GM23338 (cell line): ENCODE data around the gene NLGN4X. TPM values are rescaled to one million over a fixed set of nuclear protein-coding genes. Genes with fewer than 3 reads are reported as not detected.

Experiments used
- ATAC-seq: fragments of 200-7000 bp; cut with Tn5 transposase; 3 replicates; pipeline ENCODE4 v1.9.1; 2020
- DNase-seq: peaks from one replicate; pipeline ENCODE4 v3.0.0-alpha.2; 2015; ENCODE audit warnings: low spot score
- H2AFZ ChIP-seq: fragments of 200-600 bp; sonication (generic); 2 replicates; pipeline ENCODE4 v1.8.0; 2016; ENCODE audit warnings: antibody characterized with exemption, mild to moderate bottlenecking, moderate library complexity
- H3F3A ChIP-seq: fragments of 200-600 bp; sonication (generic); replicated peaks from 2 replicates; pipeline ENCODE4 v1.8.0; 2017; ENCODE audit warnings: antibody characterized with exemption, mixed run types, low read depth
- H3K27ac ChIP-seq: fragments of 200-600 bp; sonication (generic); 2 replicates; pipeline ENCODE4 v1.6.1; 2016; ENCODE audit warnings: low read depth
- H3K27me3 ChIP-seq: fragments of 200-600 bp; sonication (generic); 2 replicates; pipeline ENCODE4 v1.8.0; 2016; ENCODE audit warnings: mild to moderate bottlenecking, mixed run types, moderate library complexity; ENCODE audit not compliant: insufficient read depth
- H3K36me3 ChIP-seq: fragments of 200-600 bp; sonication (generic); 2 replicates; pipeline ENCODE4 v1.8.0; 2016; ENCODE audit warnings: mild to moderate bottlenecking; ENCODE audit not compliant: insufficient read depth
- H3K4me1 ChIP-seq: fragments of 200-600 bp; sonication (generic); 2 replicates; pipeline ENCODE4 v1.8.0; 2016; ENCODE audit warnings: mild to moderate bottlenecking, moderate library complexity; ENCODE audit not compliant: insufficient read depth
- H3K4me2 ChIP-seq: fragments of 200-600 bp; sonication (generic); 2 replicates; pipeline ENCODE4 v1.7.1; 2017; ENCODE audit warnings: mixed run types
- H3K4me3 ChIP-seq: fragments of 200-600 bp; sonication (generic); 2 replicates; pipeline ENCODE4 v1.6.1; 2016; ENCODE audit warnings: mixed run types
- H3K79me2 ChIP-seq: fragments of 200-600 bp; sonication (generic); replicated peaks from 2 replicates; pipeline ENCODE4 v1.8.0; 2017; ENCODE audit warnings: mild to moderate bottlenecking; ENCODE audit not compliant: insufficient read depth
- H3K9me2 ChIP-seq: fragments of 200-600 bp; sonication (generic); 2 replicates; pipeline ENCODE4 v1.8.0; 2017; ENCODE audit not compliant: insufficient read depth
- H4K20me1 ChIP-seq: fragments of 200-600 bp; sonication (generic); replicated peaks from 2 replicates; pipeline ENCODE4 v1.8.0; 2017; ENCODE audit warnings: mild to moderate bottlenecking; ENCODE audit not compliant: insufficient read depth
- H3K27ac Mint-ChIP-seq: 2 replicates; pipeline ENCODE4 v1.8.0; 2020; ENCODE audit warnings: inconsistent platforms, mild to moderate bottlenecking, moderate library complexity, mixed read lengths
- H3K27me3 Mint-ChIP-seq: 3 replicates; pipeline ENCODE4 v1.8.0; 2022; ENCODE audit warnings: low read depth, mild to moderate bottlenecking, moderate library complexity, mixed read lengths, inconsistent platforms; ENCODE audit not compliant: insufficient read depth, poor library complexity
- H3K36me3 Mint-ChIP-seq: 3 replicates; pipeline ENCODE4 v1.8.0; 2021; ENCODE audit warnings: low read depth, mild to moderate bottlenecking, inconsistent platforms, moderate library complexity, mixed read lengths
- H3K4me1 Mint-ChIP-seq: 3 replicates; pipeline ENCODE4 v1.8.0; 2020; ENCODE audit warnings: mild to moderate bottlenecking, inconsistent platforms, mixed read lengths
- H3K4me3 Mint-ChIP-seq: 3 replicates; pipeline ENCODE4 v1.8.0; 2021; ENCODE audit warnings: moderate library complexity, mild to moderate bottlenecking, inconsistent platforms, mixed read lengths
- H3K9me3 Mint-ChIP-seq: 3 replicates; pipeline ENCODE4 v1.8.0; 2020; ENCODE audit warnings: moderate library complexity, mild to moderate bottlenecking, inconsistent platforms, mixed read lengths
- CREB1 ChIP-seq: fragments of 250-450 bp; sonication (Bioruptor Pico); IDR thresholded peaks from 2 replicates; pipeline ENCODE4 v1.5.0; 2020; ENCODE audit warnings: low read depth, mild to moderate bottlenecking, moderate library complexity
- EZH2 ChIP-seq: fragments of 200-600 bp; sonication (generic); IDR thresholded peaks from one replicate; pipeline ENCODE4 v1.8.0; 2017; ENCODE audit warnings: antibody characterized with exemption, mild to moderate bottlenecking, low read depth; ENCODE audit not compliant: unreplicated experiment
- EZH2phosphoT487 ChIP-seq: fragments of 200-600 bp; sonication (generic); IDR thresholded peaks from one replicate; pipeline ENCODE4 v1.8.1; 2018; ENCODE audit warnings: antibody characterized with exemption; ENCODE audit not compliant: unreplicated experiment
- JUNB ChIP-seq: IDR thresholded peaks from one replicate; pipeline ENCODE4 v1.6.1; 2016; ENCODE audit warnings: antibody characterized with exemption; ENCODE audit not compliant: unreplicated experiment
- NANOG ChIP-seq: IDR thresholded peaks from 2 replicates; pipeline ENCODE4 v1.6.1; 2016; ENCODE audit warnings: antibody characterized with exemption, borderline replicate concordance
- POLR2AphosphoS5 ChIP-seq: IDR thresholded peaks from 2 replicates; pipeline ENCODE4 v1.6.1; 2016; ENCODE audit warnings: antibody characterized with exemption, low read depth
- REST ChIP-seq: IDR thresholded peaks from one replicate; pipeline ENCODE4 v1.6.1; 2018; ENCODE audit warnings: antibody characterized with exemption; ENCODE audit not compliant: unreplicated experiment
- STAT1 ChIP-seq: IDR thresholded peaks from one replicate; pipeline ENCODE4 v1.6.1; 2016; ENCODE audit warnings: antibody characterized with exemption; ENCODE audit not compliant: unreplicated experiment
- ZNF114 ChIP-seq: fragments of 250-450 bp; sonication (Bioruptor Pico); IDR thresholded peaks from 2 replicates; pipeline ENCODE4 v1.5.0; 2020; ENCODE audit warnings: mild to moderate bottlenecking, moderate library complexity
- ZNF331 ChIP-seq: fragments of 250-450 bp; sonication (Bioruptor Pico); IDR thresholded peaks from 2 replicates; pipeline ENCODE4 v1.5.0; 2020; ENCODE audit warnings: low read depth, mild to moderate bottlenecking, moderate library complexity
- polyA plus RNA-seq: library from polyadenylated mRNA; unstranded; fragments of >200 nt; fragmentation: Nextera tagmentation; extraction: Ambion mirVana; gene quantifications from 2 replicates; pipeline ENCODE4 v1.2.1, GENCODE V29; 2016
- total RNA-seq: library from RNA; depleted of rRNA; stranded (reverse); fragments of >200 nt; shearing (Covaris generic); gene quantifications from 2 replicates; pipeline ENCODE4 v1.2.3, GENCODE V29; 2014
- TF ChIP-seq, protein P1 (sequence below), 2 experiments: fragments of 200-600 bp in 1 of 2; sonication (generic) in 1 of 2; conservative IDR thresholded peaks; 2 replicates each; pipeline versions ENCODE4 v1.5.1 to v1.6.1; 2016 to 2017; ENCODE audit warnings: antibody characterized with exemption in 2 of 2, low read depth in 2 of 2, mild to moderate bottlenecking in 2 of 2, moderate library complexity in 1 of 2
- TF ChIP-seq, protein P2 (sequence below): IDR thresholded peaks from 2 replicates; pipeline ENCODE4 v1.6.1; 2016; ENCODE audit warnings: antibody characterized with exemption

NLGN4X gene
- total and polyA plus RNA-seq, 2 experiments from 2014 or later = 36.0 to 86.5 TPM

- TF ChIP-seq, protein P1, sequence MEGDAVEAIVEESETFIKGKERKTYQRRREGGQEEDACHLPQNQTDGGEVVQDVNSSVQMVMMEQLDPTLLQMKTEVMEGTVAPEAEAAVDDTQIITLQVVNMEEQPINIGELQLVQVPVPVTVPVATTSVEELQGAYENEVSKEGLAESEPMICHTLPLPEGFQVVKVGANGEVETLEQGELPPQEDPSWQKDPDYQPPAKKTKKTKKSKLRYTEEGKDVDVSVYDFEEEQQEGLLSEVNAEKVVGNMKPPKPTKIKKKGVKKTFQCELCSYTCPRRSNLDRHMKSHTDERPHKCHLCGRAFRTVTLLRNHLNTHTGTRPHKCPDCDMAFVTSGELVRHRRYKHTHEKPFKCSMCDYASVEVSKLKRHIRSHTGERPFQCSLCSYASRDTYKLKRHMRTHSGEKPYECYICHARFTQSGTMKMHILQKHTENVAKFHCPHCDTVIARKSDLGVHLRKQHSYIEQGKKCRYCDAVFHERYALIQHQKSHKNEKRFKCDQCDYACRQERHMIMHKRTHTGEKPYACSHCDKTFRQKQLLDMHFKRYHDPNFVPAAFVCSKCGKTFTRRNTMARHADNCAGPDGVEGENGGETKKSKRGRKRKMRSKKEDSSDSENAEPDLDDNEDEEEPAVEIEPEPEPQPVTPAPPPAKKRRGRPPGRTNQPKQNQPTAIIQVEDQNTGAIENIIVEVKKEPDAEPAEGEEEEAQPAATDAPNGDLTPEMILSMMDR (conservative IDR thresholded peaks at IDR 0.05; ENCODE audit: low read depth in 2 of 2) = no peak
- TF ChIP-seq ZNF331 (CRISPR knock-in tag) (no peak), NANOG (no peak), CREB1 (no peak), STAT1 (no peak), POLR2AphosphoS5 (no peak)
- TF ChIP-seq, protein P2, sequence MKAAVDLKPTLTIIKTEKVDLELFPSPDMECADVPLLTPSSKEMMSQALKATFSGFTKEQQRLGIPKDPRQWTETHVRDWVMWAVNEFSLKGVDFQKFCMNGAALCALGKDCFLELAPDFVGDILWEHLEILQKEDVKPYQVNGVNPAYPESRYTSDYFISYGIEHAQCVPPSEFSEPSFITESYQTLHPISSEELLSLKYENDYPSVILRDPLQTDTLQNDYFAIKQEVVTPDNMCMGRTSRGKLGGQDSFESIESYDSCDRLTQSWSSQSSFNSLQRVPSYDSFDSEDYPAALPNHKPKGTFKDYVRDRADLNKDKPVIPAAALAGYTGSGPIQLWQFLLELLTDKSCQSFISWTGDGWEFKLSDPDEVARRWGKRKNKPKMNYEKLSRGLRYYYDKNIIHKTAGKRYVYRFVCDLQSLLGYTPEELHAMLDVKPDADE = no peak
Observed at GRCh38 chrX:6199486-6199885, 29.2 kb downstream of the NLGN4X start (continued).

GRCh38 chrX:6187256-6187655 is 41.4 kb downstream of the NLGN4X start:
- Histone ChIP-seq H3K27ac (no peak overlapping the region), H3K27me3 (no peaks in the 10 kb centered on the region), H4K20me1 (peaks cover 6% of the 10 kb centered on the region; the same call in 1 of the 2 replicates), H3K79me2 (peaks cover 98% of the 10 kb centered on the region), H3K4me1 (peaks cover 6% of the 10 kb centered on the region; the same call in 1 of the 2 replicates), H3K36me3 (no peaks in the 10 kb centered on the region), H3K9me2 (no peaks in the 10 kb centered on the region), H3K4me2 (no peak overlapping the region), H2AFZ (no peak overlapping the region), H3K4me3 (no peak overlapping the region), H3F3A (no peaks in the 10 kb centered on the region)
- ATAC-seq (no peak), DNase-seq (no peak)
- Mint-ChIP-seq H3K27me3 (peaks cover 1% of the 10 kb centered on the region), H3K4me1 (peaks cover 30% of the 10 kb centered on the region), H3K36me3 (peaks cover 37% of the 10 kb centered on the region), H3K27ac (no peak overlapping the region), H3K9me3 (no peaks in the 10 kb centered on the region), H3K4me3 (no peak overlapping the region)
- TF ChIP-seq ZNF114 = no peak
- TF ChIP-seq, protein P2 = no peak
- no peak for TF ChIP-seq CREB1
- TF ChIP-seq EZH2 = no peak
- no peak for TF ChIP-seq EZH2phosphoT487
- TF ChIP-seq NANOG = no peak
- no peak for TF ChIP-seq JUNB
- TF ChIP-seq, protein P1 (conservative IDR thresholded peaks at IDR 0.05; ENCODE audit: low read depth in 2 of 2) = no peak
- no peak for TF ChIP-seq STAT1
- TF ChIP-seq REST = no peak
- no peak for TF ChIP-seq POLR2AphosphoS5
- no peak for TF ChIP-seq ZNF331 (CRISPR knock-in tag)
